Measurements from ENCODE around the gene TSPAN3. TPM values are rescaled to one million over a fixed set of nuclear protein-coding genes. Genes with fewer than 3 reads are reported as not detected.

TSPAN3 gene
- total RNA-seq, 4 donors from 2014 or later: 218 to 1,125 (median 697) TPM

GRCh38 chr15:77040673-77041072, 30.2 kb downstream of the TSPAN3 start:
- ATAC-seq (ENCODE audit: low FRiP score): no peak
- no peak for DNase-seq (ENCODE audit: low spot score)

GRCh38 chr15:77039848-77040247, 31.1 kb downstream of the TSPAN3 start:
- TF ChIP-seq CTCF (IDR thresholded peaks at IDR 0.05): no peak
- ATAC-seq (ENCODE audit: low FRiP score) (no peak), DNase-seq (ENCODE audit: low spot score) (no peak)

More at GRCh38 chr15:77040673-77041072, 30.2 kb downstream of the TSPAN3 start:
- TF ChIP-seq CTCF (IDR thresholded peaks at IDR 0.05): no peak

- ATAC-seq (ENCODE audit: low FRiP score) (no peak), DNase-seq (ENCODE audit: low spot score) (no peak)
- no peak for TF ChIP-seq CTCF (IDR thresholded peaks at IDR 0.05)
These were observed 31.7 kb downstream of the TSPAN3 start for GRCh38 chr15:77039217-77039533.

- DNase-seq (ENCODE audit: low spot score) (no peak), ATAC-seq (ENCODE audit: low FRiP score) (peak; percentile 49)
- no peak for TF ChIP-seq CTCF (IDR thresholded peaks at IDR 0.05)
These were observed 32.3 kb downstream of the TSPAN3 start for GRCh38 chr15:77038312-77039216.

GRCh38 chr15:77037388-77038209, 33.3 kb downstream of the TSPAN3 start:
- no peak for ATAC-seq (ENCODE audit: low FRiP score)
- TF ChIP-seq CTCF (IDR thresholded peaks at IDR 0.05): no peak
- DNase-seq (ENCODE audit: low spot score): no peak

- DNase-seq (ENCODE audit: low spot score) (no peak), ATAC-seq (ENCODE audit: low FRiP score) (no peak)
These were observed 34.1 kb downstream of the TSPAN3 start for GRCh38 chr15:77036537-77037387.

More at GRCh38 chr15:77036537-77037387, 34.1 kb downstream of the TSPAN3 start:
- no peak for TF ChIP-seq CTCF (IDR thresholded peaks at IDR 0.05)

Measured in omental fat pad (tissue), 4 donors.